ENCODE results near the gene CCDC32. TPM values are rescaled to one million over a fixed set of nuclear protein-coding genes. Genes with fewer than 3 reads are reported as not detected.

The CCDC32 gene
- total RNA-seq, 1 donor from 2014 or later: 64.0 TPM

- CTCF ChIA-PET: no interaction called here
- no peaks in the 10 kb centered on the region for H3K27me3 Mint-ChIP-seq
- TF ChIP-seq CTCF (IDR thresholded peaks at IDR 0.05): no peak
- POLR2A ChIA-PET: interaction anchor here (0.6 to 1.1 kb wide), 3 partner anchors 8 to 32 kb away, joined by 3 to 5 read pairs (median 3); no protein-coding TSS in a partner anchor
- H3K4me3 Mint-ChIP-seq: peak overlapping the region; percentile 35
- ATAC-seq (ENCODE audit: low read depth): no peak
- peaks cover 35% of the 10 kb centered on the region for H3K36me3 Mint-ChIP-seq (ENCODE audit: low read depth)
- no peaks in the 10 kb centered on the region for H3K9me3 Mint-ChIP-seq
- H3K27ac Mint-ChIP-seq: no peak overlapping the region
- DNase-seq: no peak
- intact Hi-C loops (cut with micrococcal nuclease): no loop called here
- H3K4me1 Mint-ChIP-seq: peaks cover 79% of the 10 kb centered on the region
Observed at GRCh38 chr15:40562691-40563090, 2.2 kb downstream of the CCDC32 start.

- H3K4me1 Mint-ChIP-seq: peaks cover 92% of the 10 kb centered on the region
- no peaks in the 10 kb centered on the region for H3K27me3 Mint-ChIP-seq
- no peaks in the 10 kb centered on the region for H3K9me3 Mint-ChIP-seq
- no peak for TF ChIP-seq CTCF (IDR thresholded peaks at IDR 0.05)
- peaks cover 59% of the 10 kb centered on the region for H3K36me3 Mint-ChIP-seq (ENCODE audit: low read depth)
- ATAC-seq (ENCODE audit: low read depth) (no peak), DNase-seq (no peak)
- ChIA-PET POLR2A (interaction anchor here (0.6 to 1.8 kb wide), 5 partner anchors 9 to 612 kb away, joined by 3 to 5 read pairs (median 3); partner anchors contain the start of gene RPUSD2), CTCF (interaction anchor here (1.6 kb wide), 1 partner anchor 9 kb away, joined by 6 read pairs; no protein-coding TSS in a partner anchor)
- intact Hi-C loops (cut with micrococcal nuclease): loop anchor here (1.0 kb wide), 1 partner anchor 9 kb away; no protein-coding TSS in a partner anchor
- peak overlapping the region; percentile 94 for H3K27ac Mint-ChIP-seq
- H3K4me3 Mint-ChIP-seq: peak overlapping the region; percentile 57
Observed at GRCh38 chr15:40558952-40559742, 5.7 kb downstream of the CCDC32 start.

- no peak for ATAC-seq (ENCODE audit: low read depth)
Observed at GRCh38 chr15:40555876-40556275, 9.0 kb downstream of the CCDC32 start.

GRCh38 chr15:40554161-40554525 is 10.7 kb downstream of the CCDC32 start:
- TF ChIP-seq CTCF (IDR thresholded peaks at IDR 0.05): no peak
- H3K9me3 Mint-ChIP-seq: no peaks in the 10 kb centered on the region
- no peaks in the 10 kb centered on the region for H3K27me3 Mint-ChIP-seq
- POLR2A ChIA-PET: interaction anchor here (1.0 to 4.6 kb wide), 6 partner anchors 10 to 149 kb away, joined by 3 to 32 read pairs (median 6); partner anchors contain the start of genes CCDC32, IVD and RPUSD2
- intact Hi-C loops (cut with micrococcal nuclease): loop anchor here (5.0 kb wide), 1 partner anchor 37 kb away; no protein-coding TSS in a partner anchor
- ATAC-seq (ENCODE audit: low read depth) (no peak), DNase-seq (no peak)
- peak overlapping the region; percentile 81 for H3K4me3 Mint-ChIP-seq
- H3K4me1 Mint-ChIP-seq: peaks cover 97% of the 10 kb centered on the region
- CTCF ChIA-PET: interaction anchor here (1.1 to 1.2 kb wide), 2 partner anchors 15 to 216 kb away, joined by 3 read pairs; partner anchors contain the start of genes C15orf62 and RPUSD2
- H3K36me3 Mint-ChIP-seq (ENCODE audit: low read depth): peaks cover 58% of the 10 kb centered on the region
- peak overlapping the region; percentile 94 for H3K27ac Mint-ChIP-seq

More at GRCh38 chr15:40555876-40556275, 9.0 kb downstream of the CCDC32 start:
- no peak for DNase-seq
- no peaks in the 10 kb centered on the region for H3K27me3 Mint-ChIP-seq
- peak overlapping the region; percentile 5 for H3K4me3 Mint-ChIP-seq
- intact Hi-C loops (cut with micrococcal nuclease): no loop called here
- H3K27ac Mint-ChIP-seq: peak overlapping the region; percentile 94
- H3K4me1 Mint-ChIP-seq: peaks cover 95% of the 10 kb centered on the region
- POLR2A ChIA-PET: interaction anchor here (1.6 to 4.6 kb wide), 3 partner anchors 9 to 13 kb away, joined by 7 to 32 read pairs (median 8); partner anchors contain the start of genes CCDC32 and RPUSD2
- TF ChIP-seq CTCF (IDR thresholded peaks at IDR 0.05): no peak
- peaks cover 53% of the 10 kb centered on the region for H3K36me3 Mint-ChIP-seq (ENCODE audit: low read depth)
- no peaks in the 10 kb centered on the region for H3K9me3 Mint-ChIP-seq
- CTCF ChIA-PET: interaction anchor here (0.8 kb wide), 1 partner anchor 36 kb away, joined by 3 read pairs; no protein-coding TSS in a partner anchor

Measured in activated B cell treated with CpG ODN at 0.5 μM for 24 hours (primary cell).